ENCODE data around the gene GMPS.
"Not testable (repeated sequence)": the region's sequence is repeated elsewhere in the genome, so short reads cannot be mapped to it uniquely, and the experiment has no call there.

The GMPS gene

GRCh38 chr3:155872904-155873646 lies 2.6 kb downstream of the GMPS start:
- ATAC-seq: no peak

GRCh38 chr3:155876037-155876436 lies 5.6 kb downstream of the GMPS start:
- ATAC-seq: no peak

GRCh38 chr3:155876503-155876902 lies 6.1 kb downstream of the GMPS start:
- no peak for ATAC-seq

GRCh38 chr3:155880286-155880685 lies 9.8 kb downstream of the GMPS start:
- no peak for ATAC-seq

- ATAC-seq: no peak
Measured at GRCh38 chr3:155884292-155884691, 13.8 kb downstream of the GMPS start.

- ATAC-seq: no peak
Measured at GRCh38 chr3:155885292-155885691, 14.8 kb downstream of the GMPS start.

GRCh38 chr3:155886348-155886747 lies 15.9 kb downstream of the GMPS start:
- not testable (repeated sequence) for ATAC-seq

- ATAC-seq: no peak
Measured at GRCh38 chr3:155886915-155887314, 16.5 kb downstream of the GMPS start.

- ATAC-seq: no peak
Measured at GRCh38 chr3:155889212-155889611, 18.8 kb downstream of the GMPS start.

- no peak for ATAC-seq
Measured at GRCh38 chr3:155889952-155890351, 19.5 kb downstream of the GMPS start.

- ATAC-seq: no peak
Measured at GRCh38 chr3:155890671-155891190, 20.3 kb downstream of the GMPS start.

- ATAC-seq: no peak
Measured at GRCh38 chr3:155891321-155891720, 20.9 kb downstream of the GMPS start.

- ATAC-seq: no peak
Measured at GRCh38 chr3:155895379-155895900, 25.0 kb downstream of the GMPS start.

GRCh38 chr3:155906900-155907299 lies 36.5 kb downstream of the GMPS start:
- ATAC-seq: no peak

- no peak for ATAC-seq
Measured at GRCh38 chr3:155908086-155908485, 37.6 kb downstream of the GMPS start.

GRCh38 chr3:155908605-155909004 lies 38.2 kb downstream of the GMPS start:
- no peak for ATAC-seq

GRCh38 chr3:155912090-155912489 lies 41.6 kb downstream of the GMPS start:
- ATAC-seq: no peak

- no peak for ATAC-seq
Measured at GRCh38 chr3:155912579-155913190, 42.2 kb downstream of the GMPS start.

GRCh38 chr3:155917781-155918180 lies 47.3 kb downstream of the GMPS start:
- no peak for ATAC-seq

GRCh38 chr3:155919728-155920127 lies 49.3 kb downstream of the GMPS start:
- ATAC-seq: no peak

- no peak for ATAC-seq
Measured at GRCh38 chr3:155921486-155921885, 51.0 kb downstream of the GMPS start.

GRCh38 chr3:155934230-155934629 lies 63.8 kb downstream of the GMPS start:
- ATAC-seq: no peak

GRCh38 chr3:155938409-155938808 lies 68.0 kb downstream of the GMPS start:
- no peak for ATAC-seq

- ATAC-seq: no peak
Measured at GRCh38 chr3:155941354-155941753, 70.9 kb downstream of the GMPS start.

Data from activated CD4-positive, CD25-positive, alpha-beta regulatory T cell treated with anti-CD3 and anti-CD28 coated beads, Interleukin-2, amount 50 U/mL, for 24 hours (primary cell).